HepG2 (cell line): ENCODE data around the gene C11orf91. TPM values are rescaled to one million over a fixed set of nuclear protein-coding genes. Genes with fewer than 3 reads are reported as not detected.
A peak's percentile ranks its signal among the peaks of the same experiment; 100 is the strongest.

Experiments used
- AHR ChIP-seq: IDR thresholded peaks from 2 replicates; pipeline ENCODE4 v1.6.1; 2018; ENCODE audit warnings: missing genetic modification reagents, missing compliant biosample characterization
- ATF4 ChIP-seq, 2 experiments: fragments of 450-650 bp in 1 of 2; sonication (generic) in 1 of 2; formaldehyde crosslinking; IDR thresholded peaks; 2 replicates each; pipeline versions ENCODE4 v1.5.0 to v1.8.0; 2020 to 2022; ENCODE audit warnings: mild to moderate bottlenecking in 1 of 2, missing genetic modification reagents in 1 of 2
- FOXJ3 ChIP-seq: sonication (generic); formaldehyde crosslinking; IDR thresholded peaks from 2 replicates; pipeline ENCODE4 v1.4.0; 2020; ENCODE audit warnings: missing genetic modification reagents, mild to moderate bottlenecking, borderline replicate concordance
- HNRNPH1 ChIP-seq: fragments of 200-400 bp; formaldehyde crosslinking; optimal IDR thresholded peaks from 2 replicates; pipeline ENCODE3; 2017; ENCODE audit warnings: mild to moderate bottlenecking, low read depth, low read length
- HOXD1 ChIP-seq: sonication (generic); formaldehyde crosslinking; IDR thresholded peaks from 2 replicates; pipeline ENCODE4 v1.5.0; 2020; ENCODE audit warnings: missing genetic modification reagents
- KMT2A ChIP-seq: sonication (generic); formaldehyde crosslinking; IDR thresholded peaks from 2 replicates; pipeline ENCODE4 v1.4.0; 2020; ENCODE audit warnings: missing genetic modification reagents
- MAZ ChIP-seq, 2 experiments: sonication (generic) in 1 of 2; formaldehyde crosslinking in 1 of 2; IDR thresholded peaks; 2 replicates each; pipeline versions ENCODE4 v1.5.0 to v1.6.1; 2012 to 2020; ENCODE audit warnings: low read depth in 2 of 2, mild to moderate bottlenecking in 2 of 2, borderline replicate concordance in 1 of 2, improper control_type of control experiment in 1 of 2, low read length in 1 of 2, missing genetic modification reagents in 1 of 2, moderate library complexity in 1 of 2
- SMYD3 ChIP-seq: sonication (generic); formaldehyde crosslinking; IDR thresholded peaks from 2 replicates; pipeline ENCODE4 v1.8.1; 2023; ENCODE audit warnings: mild to moderate bottlenecking, missing genetic modification reagents
- TARDBP ChIP-seq: sonication (generic); formaldehyde crosslinking; IDR thresholded peaks from 2 replicates; pipeline ENCODE4 v1.8.0; 2022; ENCODE audit warnings: mild to moderate bottlenecking, missing genetic modification reagents
- U2AF2 ChIP-seq: fragments of 200-400 bp; formaldehyde crosslinking; IDR thresholded peaks from 2 replicates; pipeline ENCODE4 v1.6.1; 2017; ENCODE audit warnings: low read depth, mild to moderate bottlenecking, low read length
- ZKSCAN8 ChIP-seq: IDR thresholded peaks from 2 replicates; pipeline ENCODE4 v1.6.1; 2016; ENCODE audit warnings: borderline replicate concordance, missing genetic modification reagents, missing compliant biosample characterization
- ZNF10 ChIP-seq: sonication (generic); formaldehyde crosslinking; IDR thresholded peaks from 2 replicates; pipeline ENCODE4 v1.4.0; 2020; ENCODE audit warnings: mild to moderate bottlenecking, low read depth, missing genetic modification reagents, borderline replicate concordance
- ZNF251 ChIP-seq: sonication (generic); formaldehyde crosslinking; IDR thresholded peaks from 2 replicates; pipeline ENCODE4 v1.9.0; 2021; ENCODE audit warnings: mild to moderate bottlenecking, missing genetic modification reagents
- ZNF746 ChIP-seq: sonication (generic); formaldehyde crosslinking; IDR thresholded peaks from 2 replicates; pipeline ENCODE4 v1.8.0; 2022; ENCODE audit warnings: mild to moderate bottlenecking, missing genetic modification reagents
- ZNF776 ChIP-seq: sonication (generic); formaldehyde crosslinking; IDR thresholded peaks from 2 replicates; pipeline ENCODE4 v1.4.0; 2020; ENCODE audit warnings: mild to moderate bottlenecking, missing genetic modification reagents
- polyA plus RNA-seq, 8 experiments: library from polyadenylated mRNA; depleted of rRNA in 3 of 8; stranded (reverse) in 7 of 8; unstranded in 1 of 8; fragments of >200 nt; fragmentation: Illumina TruSeq in 4 of 8; extraction: Trizol in 4 of 8; gene quantifications; 2 replicates each; pipeline versions ENCODE4 v1.2.1 to v1.2.3, GENCODE V29; 2011 to 2016; ENCODE audit warnings: low read depth in 4 of 8, missing spikeins in 1 of 8, mixed read lengths in 1 of 8; ENCODE audit not compliant: insufficient read depth in 1 of 8
- total RNA-seq, 5 experiments: library from RNA; depleted of rRNA; stranded (reverse); fragments of >200 nt; fragmentation: Illumina TruSeq; extraction: Trizol; gene quantifications; 2 replicates each; pipeline ENCODE4 v1.2.3, GENCODE V29; 2016; ENCODE audit warnings: low read depth in 1 of 5
- TF ChIP-seq, protein P1 (sequence below): sonication (generic); formaldehyde crosslinking; IDR thresholded peaks from 2 replicates; pipeline ENCODE4 v1.4.0; 2020; ENCODE audit warnings: missing genetic modification reagents, borderline replicate concordance
- TF ChIP-seq, protein P2 (sequence below): sonication (generic); IDR thresholded peaks from 2 replicates; pipeline ENCODE4 v1.6.1; 2016; ENCODE audit warnings: low read depth, borderline replicate concordance
- TF ChIP-seq, protein P3 (sequence below): sonication (generic); formaldehyde crosslinking; IDR thresholded peaks from 2 replicates; pipeline ENCODE4 v1.8.0; 2022; ENCODE audit warnings: missing genetic modification reagents, mild to moderate bottlenecking, borderline replicate concordance
- TF ChIP-seq, protein P4 (sequence below): sonication (generic); formaldehyde crosslinking; IDR thresholded peaks from 2 replicates; pipeline ENCODE4 v1.8.1; 2022; ENCODE audit warnings: low read depth, mild to moderate bottlenecking, missing genetic modification reagents

C11orf91 gene
- total and polyA plus RNA-seq, 2 of the 13 experiments (the other 11 are each of a cell fraction or from before 2014, with no cell fraction given), result 0.35 TPM; not detected in 1

GRCh38 chr11:33736148-33736812 is 35.7 kb upstream of the C11orf91 start, which contains the start of gene CD59 (continued):
- TF ChIP-seq AHR (CRISPR knock-in tag), result no peak
- peak; percentile 38; the same call in 1 of the 2 replicates for TF ChIP-seq ZNF776 (CRISPR knock-in tag)
- TF ChIP-seq ZNF10, result no peak
- no peak for TF ChIP-seq ZNF746 (CRISPR knock-in tag)
- peak; percentile 83; the same call in 1 of the 2 replicates for TF ChIP-seq KMT2A (CRISPR knock-in tag)
- TF ChIP-seq MAZ (IDR thresholded peaks at IDR 0.05; ENCODE audit: borderline replicate concordance, low read depth, low read length), result peak; percentile 85
- TF ChIP-seq MAZ (CRISPR knock-in tag; IDR thresholded peaks at IDR 0.05; ENCODE audit: low read depth), result peak; percentile 75
- no peak; the same call in 1 of the 2 replicates for TF ChIP-seq ZKSCAN8 (CRISPR knock-in tag)
- no peak; the same call in 1 of the 2 replicates for TF ChIP-seq HOXD1 (CRISPR knock-in tag)
- TF ChIP-seq, protein P1, sequence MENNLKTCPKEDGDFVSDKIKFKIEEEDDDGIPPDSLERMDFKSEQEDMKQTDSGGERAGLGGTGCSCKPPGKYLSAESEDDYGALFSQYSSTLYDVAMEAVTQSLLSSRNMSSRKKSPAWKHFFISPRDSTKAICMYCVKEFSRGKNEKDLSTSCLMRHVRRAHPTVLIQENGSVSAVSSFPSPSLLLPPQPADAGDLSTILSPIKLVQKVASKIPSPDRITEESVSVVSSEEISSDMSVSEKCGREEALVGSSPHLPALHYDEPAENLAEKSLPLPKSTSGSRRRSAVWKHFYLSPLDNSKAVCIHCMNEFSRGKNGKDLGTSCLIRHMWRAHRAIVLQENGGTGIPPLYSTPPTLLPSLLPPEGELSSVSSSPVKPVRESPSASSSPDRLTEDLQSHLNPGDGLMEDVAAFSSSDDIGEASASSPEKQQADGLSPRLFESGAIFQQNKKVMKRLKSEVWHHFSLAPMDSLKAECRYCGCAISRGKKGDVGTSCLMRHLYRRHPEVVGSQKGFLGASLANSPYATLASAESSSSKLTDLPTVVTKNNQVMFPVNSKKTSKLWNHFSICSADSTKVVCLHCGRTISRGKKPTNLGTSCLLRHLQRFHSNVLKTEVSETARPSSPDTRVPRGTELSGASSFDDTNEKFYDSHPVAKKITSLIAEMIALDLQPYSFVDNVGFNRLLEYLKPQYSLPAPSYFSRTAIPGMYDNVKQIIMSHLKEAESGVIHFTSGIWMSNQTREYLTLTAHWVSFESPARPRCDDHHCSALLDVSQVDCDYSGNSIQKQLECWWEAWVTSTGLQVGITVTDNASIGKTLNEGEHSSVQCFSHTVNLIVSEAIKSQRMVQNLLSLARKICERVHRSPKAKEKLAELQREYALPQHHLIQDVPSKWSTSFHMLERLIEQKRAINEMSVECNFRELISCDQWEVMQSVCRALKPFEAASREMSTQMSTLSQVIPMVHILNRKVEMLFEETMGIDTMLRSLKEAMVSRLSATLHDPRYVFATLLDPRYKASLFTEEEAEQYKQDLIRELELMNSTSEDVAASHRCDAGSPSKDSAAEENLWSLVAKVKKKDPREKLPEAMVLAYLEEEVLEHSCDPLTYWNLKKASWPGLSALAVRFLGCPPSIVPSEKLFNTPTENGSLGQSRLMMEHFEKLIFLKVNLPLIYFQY (CRISPR knock-in tag), result peak; percentile 50; the same call in 1 of the 2 replicates
- no peak for TF ChIP-seq U2AF2
- TF ChIP-seq, protein P2, sequence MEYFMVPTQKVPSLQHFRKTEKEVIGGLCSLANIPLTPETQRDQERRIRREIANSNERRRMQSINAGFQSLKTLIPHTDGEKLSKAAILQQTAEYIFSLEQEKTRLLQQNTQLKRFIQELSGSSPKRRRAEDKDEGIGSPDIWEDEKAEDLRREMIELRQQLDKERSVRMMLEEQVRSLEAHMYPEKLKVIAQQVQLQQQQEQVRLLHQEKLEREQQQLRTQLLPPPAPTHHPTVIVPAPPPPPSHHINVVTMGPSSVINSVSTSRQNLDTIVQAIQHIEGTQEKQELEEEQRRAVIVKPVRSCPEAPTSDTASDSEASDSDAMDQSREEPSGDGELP, result 0 out of 2 replicates have a peak, but pooled peaks have one; percentile 11
- no peak for TF ChIP-seq ZNF251 (CRISPR knock-in tag)
- no peak for TF ChIP-seq HNRNPH1
- TF ChIP-seq, protein P3, sequence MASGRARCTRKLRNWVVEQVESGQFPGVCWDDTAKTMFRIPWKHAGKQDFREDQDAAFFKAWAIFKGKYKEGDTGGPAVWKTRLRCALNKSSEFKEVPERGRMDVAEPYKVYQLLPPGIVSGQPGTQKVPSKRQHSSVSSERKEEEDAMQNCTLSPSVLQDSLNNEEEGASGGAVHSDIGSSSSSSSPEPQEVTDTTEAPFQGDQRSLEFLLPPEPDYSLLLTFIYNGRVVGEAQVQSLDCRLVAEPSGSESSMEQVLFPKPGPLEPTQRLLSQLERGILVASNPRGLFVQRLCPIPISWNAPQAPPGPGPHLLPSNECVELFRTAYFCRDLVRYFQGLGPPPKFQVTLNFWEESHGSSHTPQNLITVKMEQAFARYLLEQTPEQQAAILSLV (CRISPR knock-in tag), result no peak
- no peak for TF ChIP-seq SMYD3 (CRISPR knock-in tag)
- TF ChIP-seq ATF4 (CRISPR knock-in tag; IDR thresholded peaks at IDR 0.05), result no peak
- TF ChIP-seq FOXJ3 (CRISPR knock-in tag), result no peak
- TF ChIP-seq TARDBP (CRISPR knock-in tag), result no peak
- TF ChIP-seq, protein P4, sequence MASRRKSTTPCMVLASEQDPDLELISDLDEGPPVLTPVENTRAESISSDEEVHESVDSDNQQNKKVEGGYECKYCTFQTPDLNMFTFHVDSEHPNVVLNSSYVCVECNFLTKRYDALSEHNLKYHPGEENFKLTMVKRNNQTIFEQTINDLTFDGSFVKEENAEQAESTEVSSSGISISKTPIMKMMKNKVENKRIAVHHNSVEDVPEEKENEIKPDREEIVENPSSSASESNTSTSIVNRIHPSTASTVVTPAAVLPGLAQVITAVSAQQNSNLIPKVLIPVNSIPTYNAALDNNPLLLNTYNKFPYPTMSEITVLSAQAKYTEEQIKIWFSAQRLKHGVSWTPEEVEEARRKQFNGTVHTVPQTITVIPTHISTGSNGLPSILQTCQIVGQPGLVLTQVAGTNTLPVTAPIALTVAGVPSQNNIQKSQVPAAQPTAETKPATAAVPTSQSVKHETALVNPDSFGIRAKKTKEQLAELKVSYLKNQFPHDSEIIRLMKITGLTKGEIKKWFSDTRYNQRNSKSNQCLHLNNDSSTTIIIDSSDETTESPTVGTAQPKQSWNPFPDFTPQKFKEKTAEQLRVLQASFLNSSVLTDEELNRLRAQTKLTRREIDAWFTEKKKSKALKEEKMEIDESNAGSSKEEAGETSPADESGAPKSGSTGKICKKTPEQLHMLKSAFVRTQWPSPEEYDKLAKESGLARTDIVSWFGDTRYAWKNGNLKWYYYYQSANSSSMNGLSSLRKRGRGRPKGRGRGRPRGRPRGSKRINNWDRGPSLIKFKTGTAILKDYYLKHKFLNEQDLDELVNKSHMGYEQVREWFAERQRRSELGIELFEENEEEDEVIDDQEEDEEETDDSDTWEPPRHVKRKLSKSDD, result no peak
